Kidney capillary endothelial cell (primary cell): ENCODE measurements around the gene CCAR1.
"Not testable (repeated sequence)": the region's sequence is repeated elsewhere in the genome, so short reads cannot be mapped to it uniquely, and the experiment has no call there.

ENCODE experiments used
- DNase-seq: peaks from one replicate; pipeline ENCODE4 v3.0.0-alpha.2; 2018; ENCODE audit warnings: low spot score

CCAR1 gene

DNA sequence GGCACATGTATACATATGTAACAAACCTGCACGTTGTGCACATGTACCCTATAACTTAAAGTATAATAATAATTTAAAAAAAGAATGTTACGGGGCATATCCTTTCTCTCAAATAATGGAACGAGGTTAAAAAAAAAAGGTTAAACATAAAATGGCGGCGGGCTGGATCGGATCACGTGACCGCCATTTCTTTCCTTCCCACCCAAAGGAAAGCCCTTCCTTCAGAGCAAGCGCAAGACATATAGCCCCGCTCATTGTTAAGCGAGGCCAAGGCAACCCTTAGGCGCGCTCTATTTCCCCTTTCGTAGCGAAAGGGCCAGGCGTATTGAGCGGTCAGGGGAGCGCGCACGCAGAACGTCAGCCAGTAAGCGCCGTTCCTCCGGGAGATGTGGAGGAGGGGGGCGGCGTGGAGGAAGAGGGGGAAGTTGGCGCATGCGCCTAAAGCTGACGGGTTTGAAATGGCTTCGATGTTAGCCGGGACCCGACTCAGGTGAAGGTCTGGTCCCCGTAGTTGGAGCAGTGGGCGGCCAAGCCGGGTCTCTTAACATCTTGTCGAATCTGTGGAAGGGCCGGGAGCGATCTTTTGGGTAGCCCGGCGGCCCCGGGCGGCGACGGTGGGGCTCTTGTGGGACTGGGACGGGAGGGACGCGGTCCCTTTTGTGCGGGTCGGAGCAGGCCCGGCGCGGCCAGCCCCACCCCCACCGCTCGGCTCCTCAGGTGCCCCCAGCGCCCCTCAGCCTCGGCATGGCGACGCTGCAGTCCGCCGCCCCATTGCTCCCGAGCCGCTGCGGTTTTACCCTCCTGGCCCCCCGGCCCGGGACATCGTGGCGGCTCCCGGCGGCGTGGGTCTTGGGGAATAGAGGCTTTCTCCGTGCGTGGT, at the start of gene CCAR1:
TSS of gene CCAR1 (plus strand) at position 447 of the 880 bp plus-strand sequence. CDS start 1,266 bp downstream, outside the sequence.
- peak; percentile 98 for DNase-seq

DNA sequence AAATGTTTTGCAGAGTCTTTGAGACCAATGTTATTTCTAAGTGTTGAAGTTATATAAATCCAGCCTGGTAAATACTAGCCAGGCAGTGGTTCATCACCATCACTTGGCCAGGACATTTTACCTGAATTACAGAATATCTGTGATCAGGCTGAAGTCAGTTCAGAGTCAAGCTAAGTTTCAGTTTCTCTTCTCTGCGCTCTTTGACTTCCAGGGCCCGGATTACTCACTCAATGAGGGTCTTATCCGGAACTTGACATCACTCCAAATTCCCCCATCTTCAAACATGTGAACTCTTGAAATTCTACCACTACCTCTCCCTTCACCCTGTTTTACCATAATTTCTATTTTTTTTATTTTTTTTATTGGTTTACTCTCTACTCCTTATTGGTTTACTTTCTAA, 36.6 kb upstream of the CCAR1 start:
- DNase-seq: no peak

DNA sequence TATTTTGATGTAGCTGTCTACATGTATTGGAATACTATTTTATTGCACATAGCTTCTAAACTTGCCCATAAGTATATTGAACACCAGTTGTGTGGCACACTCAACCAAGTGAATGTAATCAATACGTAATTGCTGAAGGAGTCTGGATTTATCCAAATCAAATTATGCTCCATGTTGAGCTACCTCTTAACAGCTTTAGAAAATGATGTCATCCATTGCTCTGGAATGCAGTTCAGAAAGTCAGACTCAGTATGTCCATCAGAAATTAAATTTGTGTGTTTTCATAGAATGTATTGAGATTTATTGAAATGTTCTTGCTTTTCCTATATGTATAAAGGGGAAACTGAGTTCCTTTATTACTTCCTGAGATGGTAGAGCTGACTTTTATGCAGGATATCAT, 25.0 kb upstream of the CCAR1 start:
- DNase-seq: no peak

- no peak for DNase-seq
These were observed 23.9 kb upstream of the CCAR1 start for GRCh38 chr10:68697106-68697505.

DNA sequence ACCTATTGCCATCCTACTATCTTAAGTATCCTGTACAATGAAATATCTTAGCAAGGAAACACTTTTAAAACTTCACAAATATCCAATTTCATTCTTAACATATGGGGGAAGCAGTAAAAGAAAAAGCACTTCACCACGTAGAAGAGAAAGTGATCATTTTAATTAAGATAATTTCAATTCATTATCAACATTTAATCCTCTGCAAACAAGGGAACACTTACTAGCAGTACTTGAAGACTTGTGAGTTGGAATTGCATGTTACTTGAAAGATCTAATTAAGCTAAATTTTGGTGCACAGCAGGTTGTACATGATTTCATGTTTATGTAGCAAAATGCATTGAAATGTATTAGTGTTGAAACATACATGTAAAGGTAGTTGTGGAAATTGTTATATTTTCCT, 20.8 kb upstream of the CCAR1 start:
- no peak for DNase-seq

GRCh38 chr10:68705548-68705947, 15.5 kb upstream of the CCAR1 start:
- no peak for DNase-seq

- not testable (repeated sequence) for DNase-seq
These were observed 12.1 kb upstream of the CCAR1 start for GRCh38 chr10:68708987-68709386.

GRCh38 chr10:68713065-68713464, 8.0 kb upstream of the CCAR1 start:
- not testable (repeated sequence) for DNase-seq

DNA sequence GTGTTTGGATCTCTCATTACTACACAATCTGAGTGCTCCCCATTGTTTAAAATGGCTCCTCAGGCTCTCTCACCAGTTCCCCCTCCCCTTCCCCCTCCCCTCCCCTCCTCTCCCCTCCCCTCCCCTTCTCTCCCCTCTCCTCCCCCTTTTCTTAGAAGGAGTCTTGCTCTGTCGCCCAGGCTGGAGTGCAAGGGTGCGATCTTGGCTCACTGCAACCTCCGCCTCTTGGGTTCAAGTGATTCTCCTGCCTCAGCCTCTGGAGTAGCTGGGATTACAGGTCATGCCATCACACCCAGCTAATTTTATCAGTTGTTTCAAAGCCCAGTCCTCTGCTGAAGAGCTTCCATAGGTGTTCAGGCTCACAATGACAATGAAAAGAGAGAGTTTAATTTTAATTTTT, 3.6 kb upstream of the CCAR1 start:
- DNase-seq: no peak

- peak; percentile 13 for DNase-seq
These were observed 765 bp downstream of the CCAR1 start for GRCh38 chr10:68721673-68722335.

- DNase-seq: no peak
These were observed 4.0 kb downstream of the CCAR1 start for GRCh38 chr10:68725016-68725415.

DNA sequence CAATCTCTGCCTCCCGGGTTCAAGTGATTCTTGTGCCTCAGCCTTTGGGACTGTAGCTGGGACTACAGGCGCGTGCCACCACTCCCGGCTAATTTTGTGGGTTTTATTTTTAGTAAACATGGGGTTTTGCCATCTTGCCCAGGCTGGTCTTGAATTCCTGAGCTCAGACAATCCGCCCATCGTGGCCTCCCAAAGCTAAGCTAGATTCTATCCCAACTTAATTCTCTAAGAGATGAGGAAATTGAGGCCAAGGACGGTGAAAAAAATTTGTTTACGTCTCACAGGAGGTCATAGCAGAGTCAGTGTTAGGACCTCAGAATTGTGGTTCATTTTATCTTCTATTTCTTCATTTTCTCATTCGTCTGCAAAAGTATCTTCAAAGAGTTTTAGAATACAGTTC, 6.1 kb downstream of the CCAR1 start:
- DNase-seq: no peak

DNA sequence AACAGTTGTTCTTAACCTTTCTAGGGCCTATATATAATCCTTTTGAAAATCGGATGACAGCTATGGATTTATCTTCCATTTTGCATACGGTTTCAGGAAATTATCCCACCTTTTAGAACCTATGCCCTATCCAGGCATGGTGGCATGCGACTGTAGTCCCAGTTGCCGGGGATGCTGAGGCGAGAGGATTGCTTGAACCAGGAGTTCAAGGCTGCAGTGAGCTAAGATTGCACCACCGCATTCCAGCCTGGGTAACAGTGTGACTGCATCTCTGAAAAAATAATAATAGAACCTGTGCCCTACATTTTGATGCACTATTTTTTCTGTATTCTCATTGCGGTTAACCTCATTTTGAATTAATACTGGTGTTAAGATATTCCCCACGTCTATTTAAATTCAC, 11.6 kb downstream of the CCAR1 start:
- no peak for DNase-seq

DNA sequence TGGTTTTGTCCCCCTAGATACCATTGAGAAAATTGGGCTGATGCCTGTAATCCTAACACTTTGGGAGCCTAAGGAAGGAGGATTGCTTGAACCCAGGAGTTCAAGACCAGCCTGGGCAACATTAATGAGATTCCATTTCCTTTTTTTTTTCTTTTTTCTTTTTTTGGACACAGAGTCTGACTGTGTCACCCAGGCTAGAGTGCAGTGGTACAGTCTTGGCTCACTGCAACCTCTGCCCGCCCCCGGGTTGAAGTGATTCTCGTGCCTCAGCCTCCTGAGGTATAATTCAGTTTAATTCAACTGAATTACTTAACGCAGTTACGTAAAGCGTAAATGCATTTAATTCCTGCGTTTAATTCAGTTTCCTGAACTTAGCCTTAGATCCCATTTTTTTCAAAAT, 13.3 kb downstream of the CCAR1 start:
- DNase-seq: no peak

- DNase-seq: no peak
These were observed 14.1 kb downstream of the CCAR1 start for GRCh38 chr10:68735119-68735518.

- not testable (repeated sequence) for DNase-seq
These were observed 14.7 kb downstream of the CCAR1 start for GRCh38 chr10:68735739-68736138.

GRCh38 chr10:68740676-68741075, 19.6 kb downstream of the CCAR1 start:
- not testable (repeated sequence) for DNase-seq

- no peak for DNase-seq
These were observed 21.4 kb downstream of the CCAR1 start for GRCh38 chr10:68742397-68742796.

DNA sequence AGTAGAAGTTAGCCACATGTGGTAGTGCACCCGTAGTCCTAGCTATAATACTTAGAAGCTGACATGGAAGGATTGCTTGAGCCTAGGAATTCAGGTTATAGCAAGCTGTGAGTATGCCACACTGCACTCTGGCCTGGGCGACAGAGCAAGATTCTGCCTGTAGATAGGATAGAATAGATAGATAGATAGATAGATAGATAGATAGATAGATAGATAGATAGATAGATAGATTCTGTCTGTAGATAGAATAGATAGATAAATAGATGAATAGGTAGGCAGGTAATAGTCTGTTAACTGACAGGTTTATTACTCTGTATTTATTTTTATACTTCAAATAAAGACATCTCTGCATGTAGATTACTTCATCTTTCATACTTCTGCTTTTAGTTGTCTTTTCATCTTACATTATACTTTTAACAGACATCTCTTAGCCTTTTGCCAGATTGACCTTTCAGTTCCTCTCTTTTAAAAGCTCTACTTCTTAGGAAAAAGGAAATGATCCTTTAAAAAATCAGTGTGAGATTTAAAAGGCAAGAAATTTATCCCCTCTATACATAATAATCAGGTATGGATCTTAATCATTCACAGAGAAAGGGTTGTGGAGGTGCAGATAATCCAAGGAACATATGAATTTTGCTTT, 31.8 kb downstream of the CCAR1 start:
- no peak for DNase-seq

DNA sequence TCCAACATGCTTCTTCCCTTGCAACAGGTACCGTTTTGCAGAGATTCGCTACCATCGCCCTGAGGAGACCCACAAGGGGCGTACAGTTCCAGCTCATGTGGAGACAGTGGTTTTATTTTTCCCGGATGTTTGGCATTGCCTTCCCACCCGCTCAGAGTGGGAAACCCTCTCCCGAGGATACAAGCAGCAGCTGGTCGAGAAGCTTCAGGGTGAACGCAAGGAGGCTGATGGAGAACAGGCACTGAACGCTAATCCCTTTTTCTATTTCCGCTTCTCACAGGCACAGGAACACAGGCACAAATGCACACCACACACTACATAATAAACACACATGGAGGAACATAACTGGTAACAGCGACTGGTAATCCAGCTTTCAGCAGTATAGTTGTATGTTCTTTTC, 35.2 kb downstream of the CCAR1 start:
- DNase-seq: no peak

DNA sequence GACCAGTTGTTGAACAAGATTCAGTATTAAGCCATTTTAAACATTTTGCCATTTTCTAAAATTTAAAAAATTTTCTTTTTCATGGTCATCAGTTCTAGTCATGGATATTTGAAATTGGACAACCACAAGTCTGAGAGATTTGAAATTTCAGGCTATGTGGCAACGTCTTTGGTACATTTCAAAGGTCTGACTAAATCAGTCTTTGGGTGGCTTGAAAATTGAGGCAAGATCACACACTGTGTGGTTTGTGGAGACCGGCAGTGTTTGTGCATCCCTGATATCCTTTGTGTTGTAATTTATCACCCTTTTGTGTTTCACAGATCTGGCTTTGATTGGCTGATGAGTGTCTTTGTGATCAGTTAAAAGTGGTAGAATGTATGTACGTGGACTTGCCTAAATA, 35.7 kb downstream of the CCAR1 start:
- no peak for DNase-seq

DNA sequence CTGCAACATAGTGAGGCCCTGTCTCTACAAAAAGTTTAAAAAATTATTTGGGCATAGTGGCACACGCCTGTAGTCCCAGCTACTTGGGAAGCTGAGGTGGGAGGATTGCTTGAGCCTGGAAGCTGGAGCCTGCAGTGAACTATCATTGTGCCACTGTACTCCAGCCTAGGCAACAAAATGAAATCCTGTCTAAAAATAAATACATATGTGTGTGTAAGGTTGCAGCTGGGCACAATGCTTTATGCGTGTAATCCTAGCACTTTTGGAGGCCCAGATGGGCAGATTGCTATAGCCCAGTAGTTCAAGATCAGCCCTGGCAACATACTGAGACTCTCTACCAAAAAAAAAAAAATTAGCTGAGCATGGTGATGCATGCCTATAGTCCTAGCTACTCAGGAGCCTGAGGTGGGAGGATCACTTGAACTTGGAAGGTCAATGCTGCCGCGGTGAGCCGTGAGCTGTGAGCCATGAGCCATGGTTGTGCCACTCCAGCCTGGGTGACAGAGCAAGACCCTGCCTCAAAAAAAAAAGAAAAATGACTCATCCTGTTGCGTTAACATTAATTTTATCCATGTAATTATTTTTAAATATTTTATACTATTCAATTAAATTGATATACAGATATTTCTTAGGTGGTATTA, 38.3 kb downstream of the CCAR1 start:
- no peak for DNase-seq
